Motor neuron (in vitro differentiated cells): ENCODE data around the gene PFKFB4. TPM values are rescaled to one million over a fixed set of nuclear protein-coding genes. Genes with fewer than 3 reads are reported as not detected.
A peak's percentile ranks its signal among the peaks of the same experiment; 100 is the strongest.

Experiments
- ATAC-seq, 8 experiments: fragments of 200-7000 bp; cut with Tn5 transposase; replicated peaks in 6 of 8; 2 replicates each; pipeline ENCODE4 v1.8.0; 2021; ENCODE audit warnings: mild to moderate bottlenecking in 8 of 8, moderate library complexity in 8 of 8
- H3K27ac ChIP-seq, 2 donors: fragments of 250-450 bp; sonication (Bioruptor Pico); 2 replicates each; pipeline ENCODE4 v1.9.0; 2021; ENCODE audit warnings: antibody characterized with exemption in 2 of 2, mild to moderate bottlenecking in 2 of 2, moderate library complexity in 1 of 2
- H3K4me1 ChIP-seq, 2 donors: fragments of 250-450 bp; sonication (Bioruptor Pico); replicated peaks in 1 of 2; 2 replicates each; pipeline ENCODE4 v1.6.1; 2021; ENCODE audit warnings: antibody characterized with exemption in 2 of 2, mild to moderate bottlenecking in 2 of 2, moderate library complexity in 1 of 2
- H3K4me3 ChIP-seq, 5 donors: fragments of 250-450 bp; sonication (Bioruptor Pico); 2 replicates each; pipeline ENCODE4 v1.9.0; 2021; ENCODE audit warnings: antibody characterized with exemption in 5 of 5, mild to moderate bottlenecking in 5 of 5, moderate library complexity in 4 of 5
- WGBS, 10 experiments: fragments of 450-650 bp; shearing (Covaris generic); methylation state at CpG; one replicate each; pipeline ENCODE4 v1.0.0; 2022; 5-methylcytosine and 5-hydroxymethylcytosine counted together
- in situ Hi-C, 9 experiments: fragments of 400-800 bp; cut with MboI; loops; one replicate each; pipeline ENCODE4 v1.15.0; 2021; ENCODE audit warnings: low sequenced_read_pairs in 9 of 9, low pct_unique_long_range_greater_than_20kb in 2 of 9; ENCODE audit not compliant: unreplicated experiment in 9 of 9
- total RNA-seq, 8 experiments: library from RNA; unstranded; fragments of 300-600 nt; gene quantifications; 2 replicates each; pipeline versions ENCODE4 v1.2.3 to v1.2.4, GENCODE V29; 2022

The PFKFB4 gene
- 10 to 100 TPM in 5 of 8 experiments, 1 to 10 TPM in 3; 3.1 to 36.0 (median 10.4) TPM for total RNA-seq

- in situ Hi-C loops = no loop called here
- Histone ChIP-seq H3K27ac (peak within 1 kb of the TSS; percentile 13 to 63), H3K4me1 (peaks cover 39 to 58% of the 10 kb centered on the region in 2 donors), H3K4me3 (peak within 1 kb of the TSS; percentile 43 to 55 (median 52))
- peak; percentile 68 to 89 (median 83) for ATAC-seq
- WGBS, 10 experiments = 0 to 21% (median 5%) methylated on average over 2 to 14 of the region's 53 CpGs; no CpG with 5 or more reads in 4 of the 10 experiments
Measured at GRCh38 chr3:48556796-48557626, at the start of gene PFKFB4. PFKFB4 (minus strand) TSS chr3:48556803; CDS start chr3:48556777, 26 bp downstream.

GRCh38 chr3:48601622-48601994 lies 45.0 kb upstream of the PFKFB4 start:
- in situ Hi-C loops = no loop called here
- Histone ChIP-seq H3K4me1 (peaks cover 0 to under 1% of the 10 kb centered on the region in 2 donors), H3K27ac (no peak overlapping the region), H3K4me3 (no peak overlapping the region)
- 40 to 100% (median 75%) methylated on average over 1 to 2 of the region's 2 CpGs; no CpG with 5 or more reads in 6 of the 10 experiments for WGBS, 10 experiments
- ATAC-seq = no peak

DNA sequence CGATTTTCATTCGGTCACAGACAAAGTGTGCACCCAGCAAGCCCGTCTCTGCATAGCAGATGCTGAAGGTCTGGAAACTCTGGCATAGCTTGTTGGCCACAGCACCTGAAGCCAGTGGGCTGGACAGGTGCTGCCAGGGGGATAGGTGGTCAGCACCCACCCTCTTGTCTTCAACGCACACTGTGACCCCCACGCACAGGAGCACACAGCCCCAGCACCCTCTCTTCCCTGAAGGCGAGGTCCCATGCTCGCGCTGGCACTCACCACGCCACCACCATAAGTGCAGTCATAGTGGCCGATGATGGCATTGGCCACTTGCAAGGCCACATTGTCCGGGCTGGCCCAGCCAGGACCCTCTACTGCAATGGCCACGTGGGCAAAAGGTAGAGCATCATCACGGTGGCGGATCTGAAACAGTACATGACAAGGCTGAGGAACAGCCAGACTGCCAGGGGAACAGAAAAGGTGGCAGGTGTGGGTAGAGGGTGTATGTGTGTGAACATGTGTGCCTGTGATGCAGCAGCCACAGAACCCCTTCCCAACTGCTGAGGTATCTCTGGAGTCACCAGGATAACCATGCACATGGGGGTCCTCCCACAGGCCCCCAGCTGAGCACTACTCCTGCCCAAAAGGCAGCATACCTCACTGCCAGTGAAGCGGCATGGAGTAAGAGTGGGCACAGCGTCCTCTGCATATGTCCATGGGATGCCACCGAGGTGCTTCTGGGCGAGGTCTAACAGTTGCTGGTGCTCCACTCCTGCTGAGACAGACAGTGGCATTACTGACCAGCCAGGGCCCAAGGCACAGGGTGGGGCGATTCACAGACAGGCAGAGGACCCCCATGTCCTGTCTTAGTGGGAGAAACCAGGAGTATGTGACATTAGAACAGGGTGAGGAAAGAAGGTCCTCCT lies 44.4 kb upstream of the PFKFB4 start:
- 71 to 100% (median 98%) methylated on average over 1 to 9 of the region's 19 CpGs; no CpG with 5 or more reads in 3 of the 10 experiments for WGBS, 10 experiments
- H3K4me1 ChIP-seq = peaks cover 3 to 7% of the 10 kb centered on the region in 2 donors
- no peak overlapping the region for H3K4me3 ChIP-seq
- no peak for ATAC-seq
- H3K27ac ChIP-seq = no peak overlapping the region
- in situ Hi-C loops = no loop called here

GRCh38 chr3:48599509-48600285 lies 43.1 kb upstream of the PFKFB4 start:
- no peak for ATAC-seq
- in situ Hi-C loops = no loop called here
- H3K27ac ChIP-seq = no peak overlapping the region

DNA sequence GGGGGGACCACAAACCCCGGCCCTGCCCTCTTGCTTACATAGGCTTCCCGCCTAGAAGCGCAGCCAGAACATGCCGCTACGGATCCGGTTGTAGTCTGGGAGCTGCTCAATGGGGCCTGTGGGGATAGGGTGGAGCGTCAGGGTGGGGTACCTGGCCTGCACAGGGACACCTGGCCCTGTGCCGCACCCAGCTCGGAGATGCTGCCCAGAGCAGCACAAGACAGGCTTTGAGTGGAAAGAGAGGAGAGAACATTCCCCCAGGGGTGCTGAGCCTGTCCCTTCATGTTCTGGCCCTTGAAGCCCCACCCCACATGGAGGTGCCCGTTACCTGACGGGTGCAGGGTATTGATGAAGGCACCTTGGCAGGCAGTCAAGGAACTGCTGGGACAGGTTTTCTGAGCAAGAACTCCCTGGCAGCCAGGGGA lies 42.5 kb upstream of the PFKFB4 start:
- ATAC-seq = no peak
- Histone ChIP-seq H3K4me3 (no peak overlapping the region), H3K27ac (no peak overlapping the region), H3K4me1 (peaks cover 14% of the 10 kb centered on the region in 2 donors)
- in situ Hi-C loops = no loop called here
- 40 to 100% (median 96%) methylated on average over 1 to 4 of the region's 11 CpGs; no CpG with 5 or more reads in 7 of the 10 experiments for WGBS, 10 experiments

More at GRCh38 chr3:48599509-48600285, 43.1 kb upstream of the PFKFB4 start:
- no peak overlapping the region for H3K4me3 ChIP-seq
- 80 to 100% (median 88%) methylated on average over 1 to 5 of the region's 12 CpGs; no CpG with 5 or more reads in 5 of the 10 experiments for WGBS, 10 experiments
- peaks cover 14% of the 10 kb centered on the region in 2 donors for H3K4me1 ChIP-seq

DNA sequence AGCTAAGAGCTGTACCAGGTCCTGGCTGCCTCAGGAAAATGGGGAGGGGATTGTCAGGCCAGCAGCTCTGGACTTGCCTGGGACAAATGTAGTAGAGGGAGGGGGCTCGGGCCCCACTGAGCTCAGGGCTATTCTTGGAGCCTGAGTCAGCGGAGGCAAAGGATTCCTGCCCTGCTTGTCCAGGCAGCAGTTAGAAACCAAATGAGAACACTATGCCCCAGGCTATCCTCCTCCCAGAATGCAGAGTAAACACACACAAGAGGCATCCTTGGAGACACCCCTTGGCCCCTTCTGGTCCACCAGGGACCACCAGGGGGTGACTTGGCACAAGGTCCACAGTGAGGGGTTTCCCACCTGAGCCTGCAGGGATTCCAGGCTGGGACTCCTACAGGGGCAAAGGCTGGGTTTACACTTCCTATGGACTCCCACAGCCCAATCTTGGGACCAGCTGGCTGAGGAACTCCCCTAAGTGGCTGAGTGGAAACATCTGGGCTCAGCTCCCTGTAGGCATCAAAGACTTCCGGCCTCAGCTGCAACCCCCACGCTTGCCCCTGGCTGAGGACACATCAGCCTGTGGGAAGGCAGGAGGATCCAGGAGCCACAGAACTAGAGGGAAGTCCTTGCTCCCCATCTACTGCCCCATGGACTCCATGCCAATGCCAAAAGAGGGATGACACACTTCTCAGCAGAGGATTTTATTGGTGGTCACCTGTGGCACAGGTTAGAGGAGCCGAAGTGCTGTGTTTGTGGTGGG lies 41.9 kb upstream of the PFKFB4 start:
- H3K4me1 ChIP-seq = peaks cover 14% of the 10 kb centered on the region in 2 donors
- in situ Hi-C loops = no loop called here
- 0 to 95% (median 56%) methylated on average over 1 to 3 of the region's 5 CpGs; no CpG with 5 or more reads in 4 of the 10 experiments for WGBS, 10 experiments
- no peak overlapping the region for H3K4me3 ChIP-seq
- peak; percentile 55 to 86 (median 70) for ATAC-seq
- no peak overlapping the region for H3K27ac ChIP-seq

GRCh38 chr3:48597408-48597800 lies 40.8 kb upstream of the PFKFB4 start:
- 55 to 100% (median 96%) methylated on average over 1 to 6 of the region's 6 CpGs; no CpG with 5 or more reads in 3 of the 10 experiments for WGBS, 10 experiments
- Histone ChIP-seq H3K27ac (no peak overlapping the region), H3K4me1 (peaks cover 14% of the 10 kb centered on the region in 2 donors), H3K4me3 (no peak overlapping the region)
- no peak for ATAC-seq
- in situ Hi-C loops = no loop called here

GRCh38 chr3:48596676-48597407 lies 40.2 kb upstream of the PFKFB4 start:
- no peak overlapping the region for H3K4me3 ChIP-seq
- WGBS, 10 experiments = 80 to 100% (median 100%) methylated on average over 1 to 4 of the region's 8 CpGs; no CpG with 5 or more reads in 4 of the 10 experiments
- in situ Hi-C loops = no loop called here
- H3K4me1 ChIP-seq = peaks cover 14% of the 10 kb centered on the region in 2 donors
- H3K27ac ChIP-seq = no peak overlapping the region
- no peak for ATAC-seq

DNA sequence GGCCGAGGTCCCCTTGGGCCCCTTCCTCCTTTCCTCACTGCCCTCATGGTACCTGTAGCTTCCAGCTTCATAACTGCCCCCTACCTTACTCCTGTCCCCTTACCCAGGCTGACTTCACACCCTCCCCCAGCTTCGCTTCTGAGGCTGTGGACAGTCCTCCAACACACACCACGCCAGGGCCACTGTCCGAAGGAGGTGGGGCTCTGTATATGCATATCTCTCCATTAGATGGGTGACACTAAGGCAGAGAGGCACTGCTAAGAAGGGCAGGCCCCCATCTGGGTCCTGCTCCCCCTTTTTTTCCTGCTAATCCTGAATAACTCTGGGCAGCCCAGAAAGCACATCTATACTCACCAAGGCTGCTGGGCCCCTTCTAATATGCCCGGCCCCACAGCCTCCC lies 39.6 kb upstream of the PFKFB4 start:
- Histone ChIP-seq H3K4me1 (peaks cover 14% of the 10 kb centered on the region in 2 donors), H3K27ac (peak overlapping the region in 1 of 2 donors; percentile 49), H3K4me3 (no peak overlapping the region)
- ATAC-seq = peak in 5 of 8 experiments; percentile 4 to 11 (median 7)
- 20 to 100% (median 57%) methylated on average over 1 of the region's 5 CpGs; no CpG with 5 or more reads in 6 of the 10 experiments for WGBS, 10 experiments
- in situ Hi-C loops = no loop called here

GRCh38 chr3:48595526-48596121 lies 39.0 kb upstream of the PFKFB4 start:
- H3K27ac ChIP-seq = peak overlapping the region in 1 of 2 donors; percentile 49
- in situ Hi-C loops = no loop called here
- 7% methylated on average over 5 of the region's 10 CpGs; no CpG with 5 or more reads in 9 of the 10 experiments for WGBS, 10 experiments
- peaks cover 14% of the 10 kb centered on the region in 2 donors for H3K4me1 ChIP-seq
- peak; percentile 29 to 56 (median 49) for ATAC-seq
- H3K4me3 ChIP-seq = no peak overlapping the region

DNA sequence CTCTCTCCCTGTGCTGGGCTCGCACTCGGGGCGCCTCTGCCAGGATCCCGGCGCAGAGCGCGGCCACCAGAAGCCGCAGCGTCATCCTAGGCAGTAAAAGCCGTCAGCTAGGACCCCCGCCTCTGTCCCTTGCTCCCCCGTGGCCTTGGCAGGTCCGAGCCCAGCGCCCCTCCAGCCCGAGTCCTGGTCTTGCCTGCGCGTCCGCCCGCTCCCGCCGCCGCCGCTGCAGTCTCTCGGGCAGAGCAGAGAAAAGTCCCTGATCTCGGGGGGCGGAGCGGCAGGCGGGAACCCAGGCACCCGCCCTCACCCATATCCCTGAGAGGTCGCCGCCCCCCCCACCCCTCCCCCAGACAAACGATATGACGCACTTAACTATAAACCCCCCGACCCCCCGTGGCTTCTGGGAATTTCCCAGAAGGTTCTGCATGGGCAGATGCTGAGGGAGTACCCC lies 38.5 kb upstream of the PFKFB4 start, which contains the start of gene COL7A1:
Gene COL7A1, minus strand, starts transcription at position 255 of the 451 bp plus-strand sequence. Its CDS starts 170 bp downstream, at position 85.
- peak within 1 kb of the TSS in 1 of 2 donors; percentile 49 for H3K27ac ChIP-seq
- no CpG with 5 or more reads among the region's 35 CpGs for WGBS, 10 experiments
- in situ Hi-C loops = no loop called here
- H3K4me1 ChIP-seq = peaks cover 14% of the 10 kb centered on the region in 2 donors
- peak in 4 of 8 experiments; percentile 2 to 9 (median 6) for ATAC-seq
- no peak within 1 kb of the TSS for H3K4me3 ChIP-seq
